HG03378 (cell line): ENCODE measurements around the gene STPG4.

Experiments
- ATAC-seq: cut with Tn5 transposase; IDR thresholded peaks from one replicate; pipeline ENCODE4 v1.9.1; 2021; ENCODE audit warnings: mild to moderate bottlenecking, moderate library complexity; ENCODE audit not compliant: unreplicated experiment

STPG4 gene

DNA sequence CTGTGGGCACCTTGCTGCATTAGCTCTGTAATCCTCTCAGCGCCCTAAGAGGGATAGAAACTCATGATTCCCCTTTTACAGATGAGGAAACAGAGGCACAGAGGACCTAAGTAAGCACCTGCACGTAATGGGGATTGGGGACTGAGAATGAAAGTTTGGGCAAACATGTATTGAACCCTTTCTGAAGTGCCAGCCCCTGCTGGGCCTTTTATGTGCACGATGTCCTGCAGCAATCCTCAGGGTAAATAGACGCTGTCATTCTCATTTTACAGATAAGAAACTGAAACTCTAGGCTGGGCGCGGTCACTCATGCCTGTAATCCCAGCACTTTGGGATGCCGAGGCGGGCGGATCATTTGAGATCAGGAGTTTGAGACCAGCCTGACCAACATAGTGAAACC, 117.4 kb downstream of the STPG4 start:
- no peak for ATAC-seq
